ENCODE results near the gene SH2D4B. TPM values are rescaled to one million over a fixed set of nuclear protein-coding genes. Genes with fewer than 3 reads are reported as not detected.

The SH2D4B gene
- total RNA-seq, 3 donors from 2014 or later (not counting 1 experiment from before 2014, with no cell fraction given), result 0.19 to 0.30 (median 0.27) TPM

- Histone ChIP-seq H3K9me3 (ENCODE audit: control insufficient read depth, insufficient read depth, low read length) (no peaks in the 10 kb centered on the region), H3K4me3 (ENCODE audit: low read length) (no peak overlapping the region), H3K4me1 (ENCODE audit: control insufficient read depth, insufficient read depth, low read length) (peaks cover 14% of the 10 kb centered on the region), H3K27me3 (ENCODE audit: control insufficient read depth, insufficient read depth, low read length) (no peaks in the 10 kb centered on the region), H3K36me3 (ENCODE audit: control insufficient read depth, insufficient read depth, low read length) (no peaks in the 10 kb centered on the region), H3K27ac (ENCODE audit: low read length) (peak overlapping the region; percentile 37)
- no peaks in the 10 kb centered on the region for H3K9me3 Mint-ChIP-seq
- ATAC-seq (no peak), DNase-seq (no peak)
- intact Hi-C loops (cut with micrococcal nuclease), result no loop called here
- 83% methylated on average over 9 of the region's 9 CpGs for WGBS (ENCODE audit: insufficient coverage)
- H3K27me3 Mint-ChIP-seq (ENCODE audit: low read depth in 2 of 2), result peaks cover 0 to 6% of the 10 kb centered on the region in 2 donors
- peaks cover 5 to 9% of the 10 kb centered on the region in 2 donors for H3K4me1 Mint-ChIP-seq
- no peak overlapping the region for H3K4me3 Mint-ChIP-seq
- no peak overlapping the region for H3K27ac Mint-ChIP-seq
- TF ChIP-seq CTCF (IDR thresholded peaks at IDR 0.05), result no peak
- no peaks in the 10 kb centered on the region for H3K36me3 Mint-ChIP-seq
These were observed 2.9 kb downstream of the SH2D4B start for GRCh38 chr10:80540618-80540980.

GRCh38 chr10:80540981-80541750 lies 3.5 kb downstream of the SH2D4B start:
- peaks cover 0 to 6% of the 10 kb centered on the region in 2 donors for H3K27me3 Mint-ChIP-seq (ENCODE audit: low read depth in 2 of 2)
- peak overlapping the region in 1 of 2 donors; percentile 25 for H3K27ac Mint-ChIP-seq
- ATAC-seq, result no peak
- no peaks in the 10 kb centered on the region for H3K36me3 Mint-ChIP-seq
- no peak overlapping the region for H3K4me3 ChIP-seq (ENCODE audit: low read length)
- H3K4me1 ChIP-seq (ENCODE audit: control insufficient read depth, insufficient read depth, low read length), result peaks cover 11% of the 10 kb centered on the region
- WGBS (ENCODE audit: insufficient coverage), result 57% methylated on average over 11 of the region's 11 CpGs
- intact Hi-C loops (cut with micrococcal nuclease), result no loop called here
- no peak for TF ChIP-seq CTCF (IDR thresholded peaks at IDR 0.05)
- H3K27ac ChIP-seq (ENCODE audit: low read length), result peak overlapping the region; percentile 37
- no peak for DNase-seq
- no peaks in the 10 kb centered on the region for H3K9me3 Mint-ChIP-seq
- H3K4me3 Mint-ChIP-seq, result no peak overlapping the region
- H3K4me1 Mint-ChIP-seq, result peaks cover 2 to 4% of the 10 kb centered on the region in 2 donors
- no peaks in the 10 kb centered on the region for H3K36me3 ChIP-seq (ENCODE audit: control insufficient read depth, insufficient read depth, low read length)
- no peaks in the 10 kb centered on the region for H3K27me3 ChIP-seq (ENCODE audit: control insufficient read depth, insufficient read depth, low read length)
- no peaks in the 10 kb centered on the region for H3K9me3 ChIP-seq (ENCODE audit: control insufficient read depth, insufficient read depth, low read length)

GRCh38 chr10:80542053-80542452 lies 4.4 kb downstream of the SH2D4B start:
- no peak overlapping the region for H3K27ac ChIP-seq (ENCODE audit: low read length)
- no peaks in the 10 kb centered on the region for H3K9me3 ChIP-seq (ENCODE audit: control insufficient read depth, insufficient read depth, low read length)
- intact Hi-C loops (cut with micrococcal nuclease), result no loop called here
- peaks cover 0 to 9% of the 10 kb centered on the region in 2 donors for H3K27me3 Mint-ChIP-seq (ENCODE audit: low read depth in 2 of 2)
- H3K4me3 Mint-ChIP-seq, result no peak overlapping the region
- H3K4me1 Mint-ChIP-seq, result no peaks in the 10 kb centered on the region
- H3K27ac Mint-ChIP-seq, result no peak overlapping the region
- no peak for TF ChIP-seq CTCF (IDR thresholded peaks at IDR 0.05)
- DNase-seq, result no peak
- 76% methylated on average over 4 of the region's 4 CpGs for WGBS (ENCODE audit: insufficient coverage)
- H3K36me3 ChIP-seq (ENCODE audit: control insufficient read depth, insufficient read depth, low read length), result no peaks in the 10 kb centered on the region
- no peak overlapping the region for H3K4me3 ChIP-seq (ENCODE audit: low read length)
- no peaks in the 10 kb centered on the region for H3K27me3 ChIP-seq (ENCODE audit: control insufficient read depth, insufficient read depth, low read length)
- no peaks in the 10 kb centered on the region for H3K9me3 Mint-ChIP-seq
- no peaks in the 10 kb centered on the region for H3K36me3 Mint-ChIP-seq
- no peak for ATAC-seq
- peaks cover 6% of the 10 kb centered on the region for H3K4me1 ChIP-seq (ENCODE audit: control insufficient read depth, insufficient read depth, low read length)
